GM18907 (cell line): ENCODE results near the gene SPIRE1.
"Not testable (repeated sequence)": the region's sequence is repeated elsewhere in the genome, so short reads cannot be mapped to it uniquely, and the experiment has no call there.

Experiments
- ATAC-seq: cut with Tn5 transposase; IDR thresholded peaks from one replicate; pipeline ENCODE4 v1.9.1; 2021; ENCODE audit warnings: mild to moderate bottlenecking, moderate library complexity; ENCODE audit not compliant: unreplicated experiment

SPIRE1 gene

GRCh38 chr18:12497839-12498238 is 160.1 kb downstream of the SPIRE1 start:
- no peak for ATAC-seq

GRCh38 chr18:12497296-12497695 is 160.6 kb downstream of the SPIRE1 start:
- no peak for ATAC-seq

- no peak for ATAC-seq
Observed at GRCh38 chr18:12492907-12493306, 165.0 kb downstream of the SPIRE1 start.

GRCh38 chr18:12491611-12492435 is 166.1 kb downstream of the SPIRE1 start:
- ATAC-seq: no peak

GRCh38 chr18:12485479-12486105 is 172.3 kb downstream of the SPIRE1 start:
- no peak for ATAC-seq

GRCh38 chr18:12481915-12482314 is 176.0 kb downstream of the SPIRE1 start:
- not testable (repeated sequence) for ATAC-seq

- no peak for ATAC-seq
Observed at GRCh38 chr18:12479982-12480381, 177.9 kb downstream of the SPIRE1 start.

- no peak for ATAC-seq
Observed at GRCh38 chr18:12479536-12479935, 178.4 kb downstream of the SPIRE1 start.

GRCh38 chr18:12478269-12479047 is 179.4 kb downstream of the SPIRE1 start:
- ATAC-seq: no peak

GRCh38 chr18:12477606-12478005 is 180.3 kb downstream of the SPIRE1 start:
- ATAC-seq: no peak

GRCh38 chr18:12476955-12477354 is 181.0 kb downstream of the SPIRE1 start:
- ATAC-seq: no peak

GRCh38 chr18:12474876-12475275 is 183.0 kb downstream of the SPIRE1 start:
- ATAC-seq: no peak

GRCh38 chr18:12474146-12474545 is 183.8 kb downstream of the SPIRE1 start:
- no peak for ATAC-seq

- no peak for ATAC-seq
Observed at GRCh38 chr18:12470382-12471075, 187.4 kb downstream of the SPIRE1 start.

- ATAC-seq: no peak
Observed at GRCh38 chr18:12468445-12468844, 189.5 kb downstream of the SPIRE1 start.

GRCh38 chr18:12464731-12465130 is 193.2 kb downstream of the SPIRE1 start:
- ATAC-seq: no peak

- ATAC-seq: no peak
Observed at GRCh38 chr18:12463191-12463590, 194.7 kb downstream of the SPIRE1 start.

GRCh38 chr18:12462242-12462641 is 195.7 kb downstream of the SPIRE1 start:
- ATAC-seq: no peak

GRCh38 chr18:12461326-12461725 is 196.6 kb downstream of the SPIRE1 start:
- ATAC-seq: no peak

- ATAC-seq: no peak
Observed at GRCh38 chr18:12460874-12461273, 197.0 kb downstream of the SPIRE1 start.

GRCh38 chr18:12458771-12459170 is 199.1 kb downstream of the SPIRE1 start:
- no peak for ATAC-seq
